A673 (cell line): ENCODE results near the gene ASPG. TPM values are rescaled to one million over a fixed set of nuclear protein-coding genes. Genes with fewer than 3 reads are reported as not detected.

Source experiments
- BruUV-seq: library from RNA; stranded (reverse); fragments of 400-500 nt; replicated peaks from 2 replicates; lab custom pipeline; 2021; lab: Mats Ljungman, UMichigan
- CTCF ChIA-PET: fragments of 300-600 bp; sonication (Branson Sonifier 250); formaldehyde crosslinking; loops from one replicate; lab custom pipeline; 2022; ENCODE audit warnings: antibody characterized with exemption; lab: Charles Lee
- POLR2A ChIA-PET: fragments of 300-600 bp; sonication (Branson Sonifier 250); formaldehyde crosslinking; loops from one replicate; lab custom pipeline; 2022; ENCODE audit warnings: antibody characterized with exemption; ENCODE audit not compliant: low non-redundant PET; lab: Charles Lee
- DNase-seq: peaks from one replicate; pipeline ENCODE4 v3.0.0-alpha.2; 2015; ENCODE audit warnings: low spot score
- H3K27ac ChIP-seq: fragments of 200-600 bp; sonication (generic); 2 replicates; pipeline ENCODE4 v1.5.1; 2016; ENCODE audit warnings: mixed run types, low read depth, mild to moderate bottlenecking, mixed read lengths, antibody characterized with exemption, low read length; ENCODE audit not compliant: poor library complexity, severe bottlenecking
- H3K27me3 ChIP-seq: fragments of 200-600 bp; sonication (generic); replicated peaks from 2 replicates; pipeline ENCODE4 v1.6.1; 2017; ENCODE audit warnings: mixed run types, low read depth, mild to moderate bottlenecking, mixed read lengths, antibody characterized with exemption, low read length; ENCODE audit not compliant: insufficient read depth, poor library complexity
- H3K36me3 ChIP-seq: fragments of 200-600 bp; sonication (generic); 2 replicates; pipeline ENCODE4 v1.6.1; 2016; ENCODE audit warnings: mixed run types, mild to moderate bottlenecking, mixed read lengths, antibody characterized with exemption, low read length; ENCODE audit not compliant: insufficient read depth, poor library complexity, severe bottlenecking
- H3K4me1 ChIP-seq: fragments of 200-600 bp; sonication (generic); 2 replicates; pipeline ENCODE4 v1.6.1; 2017; ENCODE audit warnings: mixed run types, mild to moderate bottlenecking, mixed read lengths, antibody characterized with exemption, low read length; ENCODE audit not compliant: insufficient read depth, poor library complexity, severe bottlenecking
- H3K4me3 ChIP-seq: fragments of 200-600 bp; sonication (generic); 2 replicates; pipeline ENCODE4 v1.5.1; 2016; ENCODE audit warnings: low read depth, mixed run types, mild to moderate bottlenecking, mixed read lengths, low read length; ENCODE audit not compliant: poor library complexity, severe bottlenecking
- H3K9me3 ChIP-seq: fragments of 200-600 bp; sonication (generic); 2 replicates; pipeline ENCODE4 v1.6.1; 2016; ENCODE audit warnings: mixed run types, low read depth, mild to moderate bottlenecking, mixed read lengths, antibody characterized with exemption, low read length; ENCODE audit not compliant: poor library complexity, severe bottlenecking
- CTCF ChIP-seq: fragments of 300-800, 200-600 bp; sonication (generic); conservative IDR thresholded peaks from 2 replicates; pipeline ENCODE4 v1.5.1; 2017; ENCODE audit warnings: low read depth, mild to moderate bottlenecking, antibody characterized with exemption, low read length, moderate library complexity, mixed read lengths
- EZH2 ChIP-seq: fragments of 200-600 bp; sonication (generic); IDR thresholded peaks from 2 replicates; pipeline ENCODE4 v1.6.1; 2017; ENCODE audit warnings: borderline replicate concordance, low read depth, mild to moderate bottlenecking, mixed read lengths, antibody characterized with exemption, low read length; ENCODE audit not compliant: poor library complexity, severe bottlenecking
- intact Hi-C: fragments of 100-400 bp; cut with micrococcal nuclease; formaldehyde crosslinking; loops from one replicate; pipeline ENCODE4 v1.10.0; 2022; ENCODE audit not compliant: unreplicated experiment
- total RNA-seq: library from RNA; stranded (reverse); gene quantifications from 2 replicates; pipeline ENCODE4 v1.2.3, GENCODE V29; 2021

The ASPG gene
- total RNA-seq, 1 experiment from 2014 or later, result not detected

- no TSS peak for BruUV-seq
- no peak for DNase-seq
- Histone ChIP-seq H3K27ac (no peak overlapping the region), H3K36me3 (no peaks in the 10 kb centered on the region), H3K4me1 (peaks cover 52% of the 10 kb centered on the region), H3K27me3 (peaks cover 30% of the 10 kb centered on the region), H3K9me3 (no peaks in the 10 kb centered on the region), H3K4me3 (peak overlapping the region; percentile 73)
- CTCF ChIA-PET, result no interaction called here
- intact Hi-C loops, result loop anchor here (5.0 to 10.0 kb wide), 4 partner anchors 209 to 506 kb away; no protein-coding TSS in a partner anchor
- TF ChIP-seq EZH2, result no peak
- no peak for TF ChIP-seq CTCF
- POLR2A ChIA-PET, result no interaction called here
These were observed 50.5 kb downstream of the ASPG start for GRCh38 chr14:104135904-104136471.

GRCh38 chr14:104136472-104137296, 51.2 kb downstream of the ASPG start:
- DNase-seq, result peak; percentile 44
- Histone ChIP-seq H3K36me3 (no peaks in the 10 kb centered on the region), H3K4me3 (peak overlapping the region; percentile 73), H3K9me3 (no peaks in the 10 kb centered on the region), H3K4me1 (peaks cover 52% of the 10 kb centered on the region), H3K27me3 (peaks cover 30% of the 10 kb centered on the region), H3K27ac (no peak overlapping the region)
- POLR2A ChIA-PET, result no interaction called here
- intact Hi-C loops, result loop anchor here (5.0 to 10.0 kb wide), 4 partner anchors 208 to 506 kb away; no protein-coding TSS in a partner anchor
- TF ChIP-seq EZH2, result peak; percentile 70
- no peak for TF ChIP-seq CTCF
- CTCF ChIA-PET, result interaction anchor here (0.6 to 1.0 kb wide), 6 partner anchors 12 to 726 kb away, joined by 4 to 21 read pairs (median 6); no protein-coding TSS in a partner anchor
- BruUV-seq, result no TSS peak

GRCh38 chr14:104137297-104138097, 52.0 kb downstream of the ASPG start:
- ChIA-PET POLR2A (no interaction called here), CTCF (interaction anchor here (0.6 to 1.0 kb wide), 7 partner anchors 12 to 455 kb away, joined by 3 to 21 read pairs (median 3); no protein-coding TSS in a partner anchor)
- peak; percentile 76 for DNase-seq
- Histone ChIP-seq H3K4me1 (peaks cover 52% of the 10 kb centered on the region), H3K4me3 (peak overlapping the region; percentile 73), H3K27ac (no peak overlapping the region), H3K9me3 (no peaks in the 10 kb centered on the region), H3K27me3 (peaks cover 30% of the 10 kb centered on the region), H3K36me3 (no peaks in the 10 kb centered on the region)
- no TSS peak for BruUV-seq
- intact Hi-C loops, result loop anchor here (2.0 to 10.0 kb wide), 5 partner anchors 87 to 505 kb away; no protein-coding TSS in a partner anchor
- no peak for TF ChIP-seq EZH2
- TF ChIP-seq CTCF, result peak; percentile 73
